ENCODE measurements around the gene MAST4. TPM values are rescaled to one million over a fixed set of nuclear protein-coding genes. Genes with fewer than 3 reads are reported as not detected.

MAST4 gene
- total and polyA plus RNA-seq, 2 of the 4 experiments (the other 2 are of a cell fraction) = 4.8 to 6.8 TPM

DNA sequence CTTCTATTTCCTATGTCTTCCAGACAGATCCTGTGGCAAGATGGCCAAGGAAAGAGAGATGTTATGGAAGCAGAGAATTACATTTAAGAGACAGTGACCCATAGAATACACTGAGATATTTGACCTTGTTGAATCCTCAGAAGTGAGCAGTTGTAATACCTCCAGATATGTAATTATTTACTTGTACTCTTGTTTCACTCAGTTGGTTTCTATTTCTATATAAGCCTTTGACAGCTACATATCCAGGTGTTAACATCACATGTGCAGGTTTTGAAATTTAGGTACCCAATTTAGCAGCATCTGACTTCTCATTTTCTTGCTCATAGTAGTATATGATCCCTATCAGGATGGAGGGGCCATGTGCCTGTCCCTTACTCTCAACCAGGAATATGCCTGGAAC, 330.9 kb downstream of the MAST4 start:
- Histone ChIP-seq H3K4me1 (ENCODE audit: control insufficient read depth, insufficient read depth, low read length) (no peaks in the 10 kb centered on the region), H3K9me1 (ENCODE audit: insufficient read depth, low read length) (no peaks in the 10 kb centered on the region), H2BK20ac (ENCODE audit: low read depth, low read length) (no peak overlapping the region), H2BK5ac (ENCODE audit: low read depth, low read length, poor library complexity, severe bottlenecking) (no peak overlapping the region), H3K18ac (ENCODE audit: low read depth, low read length) (no peak overlapping the region), H2AFZ (replicated peaks; ENCODE audit: low read length, poor library complexity) (no peak overlapping the region), H3K27ac (ENCODE audit: insufficient read depth, low read length) (no peak overlapping the region), H3K4me2 (ENCODE audit: low read depth, low read length) (no peak overlapping the region), H3K9ac (ENCODE audit: low read depth, low read length) (no peak overlapping the region), H2BK15ac (ENCODE audit: low read depth, low read length) (no peak overlapping the region), H2AK5ac (ENCODE audit: low read depth, low read length) (no peak overlapping the region), H3K23ac (ENCODE audit: low read depth, low read length) (no peak overlapping the region), H3K79me1 (ENCODE audit: low read depth in 1 of 2, low read length in 2 of 2) (no peaks in the 10 kb centered on the region), H3K27me3 (ENCODE audit: control insufficient read depth, insufficient read depth, low read length) (no peaks in the 10 kb centered on the region; the same call in 1 of the 2 replicates), H3K4me3 (ENCODE audit: insufficient read depth, low read depth, low read length) (no peak overlapping the region), H3K4ac (ENCODE audit: low read depth, low read length) (no peak overlapping the region), H3K56ac (ENCODE audit: extremely low read depth, insufficient read depth, low read length) (no peak overlapping the region), H3K14ac (replicated peaks; ENCODE audit: low read depth, low read length) (no peak overlapping the region), H2BK120ac (ENCODE audit: low read depth, low read length) (no peak overlapping the region), H3K9me3 (ENCODE audit: control insufficient read depth, insufficient read depth, low read length) (no peaks in the 10 kb centered on the region), H4K20me1 (ENCODE audit: insufficient read depth, low read length) (no peaks in the 10 kb centered on the region), H4K8ac (ENCODE audit: low read depth in 2 of 2, low read length in 2 of 2) (no peak overlapping the region), H4K91ac (ENCODE audit: insufficient read depth, low read depth, low read length) (no peak overlapping the region), H4K5ac (ENCODE audit: low read depth, low read length) (no peak overlapping the region), H2AK9ac (replicated peaks; ENCODE audit: low read depth, low read length, poor library complexity) (no peak overlapping the region), H3K36me3 (ENCODE audit: control insufficient read depth, insufficient read depth, low read length) (no peaks in the 10 kb centered on the region)
- POLR2A ChIA-PET (ENCODE audit: unreplicated experiment) = no interaction called here
- in situ Hi-C loops (cut with MboI; ENCODE audit: low sequenced_read_pairs) (no loop called here), dilution Hi-C loops (cut with HindIII; ENCODE audit: low sequenced_read_pairs, unreplicated experiment) (no loop called here), intact Hi-C loops (cut with micrococcal nuclease) (no loop called here)
- TF ChIP-seq NFE2L2 (IDR thresholded peaks at IDR 0.05; ENCODE audit: low read depth, low read length) = no peak
- TF ChIP-seq RFX5 (IDR thresholded peaks at IDR 0.05; ENCODE audit: low read depth, low read length) = no peak
- no peak for TF ChIP-seq BHLHE40 (IDR thresholded peaks at IDR 0.05; ENCODE audit: low read depth, low read length)
- TF ChIP-seq RAD21 (IDR thresholded peaks at IDR 0.05; ENCODE audit: low read length) = no peak
- no peak for TF ChIP-seq CEBPB (IDR thresholded peaks at IDR 0.05; ENCODE audit: low read depth, low read length)
- TF ChIP-seq FOS (IDR thresholded peaks at IDR 0.05; ENCODE audit: low read depth, low read length) = no peak
- TF ChIP-seq MAFK (IDR thresholded peaks at IDR 0.05; ENCODE audit: low read depth, low read length) = no peak
- TF ChIP-seq, protein P1, sequence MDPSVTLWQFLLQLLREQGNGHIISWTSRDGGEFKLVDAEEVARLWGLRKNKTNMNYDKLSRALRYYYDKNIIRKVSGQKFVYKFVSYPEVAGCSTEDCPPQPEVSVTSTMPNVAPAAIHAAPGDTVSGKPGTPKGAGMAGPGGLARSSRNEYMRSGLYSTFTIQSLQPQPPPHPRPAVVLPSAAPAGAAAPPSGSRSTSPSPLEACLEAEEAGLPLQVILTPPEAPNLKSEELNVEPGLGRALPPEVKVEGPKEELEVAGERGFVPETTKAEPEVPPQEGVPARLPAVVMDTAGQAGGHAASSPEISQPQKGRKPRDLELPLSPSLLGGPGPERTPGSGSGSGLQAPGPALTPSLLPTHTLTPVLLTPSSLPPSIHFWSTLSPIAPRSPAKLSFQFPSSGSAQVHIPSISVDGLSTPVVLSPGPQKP (IDR thresholded peaks at IDR 0.05; ENCODE audit: borderline replicate concordance, low read depth, low read length) = no peak
- no peak for TF ChIP-seq SMC3 (IDR thresholded peaks at IDR 0.05; ENCODE audit: low read depth, low read length)
- no peak for TF ChIP-seq POLR2A (IDR thresholded peaks at IDR 0.05; ENCODE audit: low read depth, low read length)
- no peak for TF ChIP-seq CHD1 (IDR thresholded peaks at IDR 0.05; ENCODE audit: low read depth, low read length)
- no peak for TF ChIP-seq RCOR1 (IDR thresholded peaks at IDR 0.05; ENCODE audit: insufficient replicate concordance, low read length)
- ATAC-seq (ENCODE audit: low read depth) (no peak), DNase-seq (no peak)
- CTCF ChIA-PET = no interaction called here
- no TSS peak for BruUV-seq (replicated peaks)

Measured in IMR-90 (cell line).